EH (cell line): ENCODE measurements around the gene CIT.
"Not testable (repeated sequence)": the region's sequence is repeated elsewhere in the genome, so short reads cannot be mapped to it uniquely, and the experiment has no call there.

Source experiments
- DNase-seq: peaks from one replicate; pipeline ENCODE4 v3.0.0-alpha.2; 2015; ENCODE audit warnings: low read depth

The CIT gene

DNA sequence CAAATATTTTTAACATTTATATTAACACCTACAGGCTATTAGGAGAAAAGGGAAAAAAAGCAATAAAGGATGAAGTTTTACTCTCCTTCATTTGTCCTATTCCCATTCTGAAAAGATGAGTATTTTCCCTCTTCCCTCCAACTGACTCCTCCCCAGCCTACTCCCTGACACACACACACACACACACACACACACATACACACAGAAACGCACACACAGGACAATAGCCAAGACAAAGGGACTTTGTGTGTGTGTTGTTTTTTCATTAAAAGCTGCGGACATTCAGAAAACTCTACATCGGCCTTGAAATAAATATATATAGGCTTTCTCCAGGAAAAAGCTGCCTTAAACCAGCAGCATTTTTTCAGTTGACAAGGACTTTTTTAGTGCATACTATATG lies 134.4 kb downstream of the CIT start:
- DNase-seq, result no peak

DNA sequence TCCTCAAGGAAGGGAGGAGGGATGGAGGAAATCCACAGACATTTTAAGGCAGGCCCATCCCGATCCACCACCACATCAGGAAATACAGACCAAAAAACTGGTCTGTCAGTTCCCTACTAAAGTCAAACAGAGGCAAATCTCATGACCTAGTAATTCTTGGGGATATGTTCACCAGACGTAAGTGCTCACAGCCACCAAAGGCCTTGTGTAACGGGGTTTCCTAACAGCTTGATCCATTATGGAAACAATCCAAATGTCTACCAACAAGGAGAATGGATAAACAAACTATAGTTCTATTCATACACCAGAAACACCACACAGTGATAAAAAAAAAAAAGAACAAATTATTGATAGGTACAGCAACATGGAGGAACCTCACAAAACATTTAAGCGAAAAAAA lies 136.3 kb downstream of the CIT start:
- DNase-seq, result no peak

DNA sequence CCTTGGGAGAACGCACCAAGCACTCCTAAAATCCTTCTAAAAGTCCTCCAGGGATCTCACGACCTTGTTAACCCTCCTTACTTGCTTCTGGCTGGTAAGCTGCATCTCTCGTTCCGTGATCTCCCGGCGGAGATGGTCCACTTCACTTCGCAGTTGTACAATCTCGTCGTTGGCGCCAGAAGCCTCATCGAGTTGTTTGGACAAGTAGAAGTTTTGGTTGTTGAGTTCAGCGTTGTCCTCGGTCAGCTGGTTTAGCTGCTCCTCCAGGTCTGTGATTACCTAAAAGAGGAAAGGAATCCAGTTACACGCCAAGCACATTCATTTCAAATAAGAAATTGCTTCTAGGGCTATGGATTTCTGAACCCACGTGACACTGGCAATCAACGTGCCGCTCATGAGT lies 142.0 kb downstream of the CIT start:
- no peak for DNase-seq

DNA sequence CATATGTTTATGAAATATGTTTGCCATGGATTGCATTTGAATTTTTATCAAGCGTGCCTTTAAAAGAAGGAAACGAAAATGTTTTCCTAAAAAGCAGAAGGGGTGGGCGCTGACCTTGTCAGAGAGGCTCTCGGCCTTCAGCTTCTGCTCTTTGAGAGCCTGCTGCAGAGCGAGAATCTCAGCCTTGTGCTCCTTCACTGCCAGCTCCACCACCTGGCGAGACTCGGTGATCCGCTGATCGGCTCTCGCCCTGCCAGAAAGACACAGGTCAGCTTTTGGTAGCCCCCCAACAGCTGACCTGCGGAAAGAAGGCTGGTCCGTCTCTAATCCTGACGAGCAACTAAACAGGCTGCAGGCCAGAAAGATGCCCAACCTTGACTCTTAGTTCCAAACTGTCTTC lies 146.7 kb downstream of the CIT start:
- DNase-seq, result no peak

DNA sequence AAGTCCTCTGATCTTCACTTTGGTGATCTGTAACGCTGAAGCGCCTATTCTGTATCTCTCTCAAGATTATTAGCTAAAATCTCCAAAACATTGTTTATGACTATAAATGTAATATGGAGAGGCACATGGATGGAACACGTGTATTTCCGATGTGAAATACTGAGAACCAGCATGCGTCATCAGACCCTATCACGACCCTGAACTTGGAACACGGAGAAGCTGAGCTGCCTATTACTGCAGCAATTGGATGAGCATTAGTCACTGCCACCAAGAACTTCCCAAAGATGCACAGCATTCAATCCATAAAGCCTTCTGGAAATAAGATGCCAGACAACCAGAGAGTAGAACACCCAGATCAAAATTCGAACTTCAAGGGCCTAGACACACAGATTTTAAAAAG lies 147.2 kb downstream of the CIT start:
- no peak for DNase-seq

DNA sequence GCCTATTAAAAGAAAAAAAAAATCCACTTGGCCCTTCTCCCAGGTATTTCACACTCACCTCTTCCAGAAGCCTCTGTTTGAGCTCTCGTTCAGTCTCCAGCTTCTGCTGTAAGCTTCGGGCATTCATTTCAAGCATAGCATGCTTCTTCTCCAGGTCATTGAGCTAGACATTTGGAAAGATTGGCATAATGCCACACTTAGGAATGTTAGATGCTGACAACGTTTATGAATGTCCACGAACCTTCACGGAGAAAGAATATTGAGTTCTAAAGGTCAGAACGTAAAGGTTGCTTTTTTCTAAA lies 148.7 kb downstream of the CIT start:
- DNase-seq, result no peak

DNA sequence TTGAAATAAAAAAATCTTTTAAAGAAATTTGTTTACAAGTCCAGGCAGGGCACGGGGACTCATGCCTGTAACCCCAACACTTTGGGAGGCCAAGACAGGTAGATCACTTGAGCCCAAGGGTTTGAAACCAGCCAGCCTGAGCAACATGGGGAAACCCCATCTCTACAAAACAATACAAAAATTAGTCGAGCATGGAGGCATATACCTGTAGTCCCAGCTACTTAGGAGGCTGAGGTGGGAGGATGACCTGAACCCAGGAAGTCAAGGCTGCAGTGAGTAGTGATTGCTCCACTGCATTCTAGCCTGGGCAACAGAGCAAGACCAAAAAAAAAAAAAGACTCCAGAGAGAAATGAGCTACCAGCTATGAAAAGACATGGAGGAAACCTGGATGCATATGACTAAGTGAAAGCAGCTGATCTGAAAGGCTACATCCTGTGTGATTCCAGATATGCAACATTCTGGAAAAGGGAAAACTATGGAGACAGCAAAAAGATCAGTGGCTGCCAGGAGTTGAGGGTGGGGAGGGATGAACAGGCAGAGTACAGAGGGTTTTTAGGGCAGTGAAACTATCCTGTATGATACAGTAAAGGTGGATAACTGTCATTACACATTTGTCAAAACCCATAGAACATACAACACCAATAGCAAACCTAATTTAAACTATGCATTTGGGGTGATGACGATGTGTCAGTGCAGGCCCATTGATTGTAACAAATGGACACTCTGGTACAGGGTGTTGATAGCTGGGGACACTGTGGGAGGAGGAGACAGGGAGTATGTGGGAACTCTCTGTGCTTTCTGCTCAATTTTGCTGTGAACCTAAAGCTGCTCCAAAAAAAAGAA lies 149.3 kb downstream of the CIT start:
- DNase-seq, result peak; percentile 6

DNA sequence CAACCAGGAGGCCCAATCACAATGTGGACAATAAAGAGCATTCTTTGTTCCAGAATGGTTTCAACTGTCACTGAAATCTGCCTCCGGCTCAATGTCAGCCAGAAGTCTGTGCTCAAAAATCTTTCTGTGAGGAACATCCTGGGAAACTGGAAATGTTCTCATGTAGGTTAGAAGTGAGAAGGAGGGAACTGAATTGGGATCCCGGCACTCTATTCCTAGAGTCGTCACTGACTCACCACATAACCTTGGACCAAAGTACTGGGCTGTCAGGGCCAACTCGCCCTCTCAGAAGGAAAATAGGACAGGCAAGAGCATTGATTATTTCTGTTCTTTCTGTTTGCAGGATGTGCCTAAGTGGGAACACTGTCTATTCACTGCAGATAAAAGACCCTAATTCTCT lies 151.6 kb downstream of the CIT start:
- DNase-seq, result no peak

DNA sequence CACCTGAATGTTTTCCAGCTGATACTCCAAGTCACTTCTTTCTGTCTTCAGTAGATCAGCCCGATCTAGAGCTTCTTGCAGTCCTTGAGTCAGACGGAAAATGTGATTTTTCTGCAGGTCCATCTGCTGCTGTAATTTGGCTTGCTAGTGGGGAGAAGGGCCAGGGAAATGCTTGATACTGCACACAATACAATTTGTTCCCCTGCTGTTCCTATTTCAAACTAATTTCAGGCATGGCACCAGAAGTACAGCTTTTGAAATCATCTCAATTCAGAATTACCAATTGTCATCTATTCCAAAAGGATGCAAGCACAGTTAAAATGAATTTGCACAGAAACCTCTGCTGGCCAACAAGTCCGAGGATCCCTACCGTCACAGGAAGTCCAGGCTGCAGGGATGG lies 155.8 kb downstream of the CIT start:
- no peak for DNase-seq

DNA sequence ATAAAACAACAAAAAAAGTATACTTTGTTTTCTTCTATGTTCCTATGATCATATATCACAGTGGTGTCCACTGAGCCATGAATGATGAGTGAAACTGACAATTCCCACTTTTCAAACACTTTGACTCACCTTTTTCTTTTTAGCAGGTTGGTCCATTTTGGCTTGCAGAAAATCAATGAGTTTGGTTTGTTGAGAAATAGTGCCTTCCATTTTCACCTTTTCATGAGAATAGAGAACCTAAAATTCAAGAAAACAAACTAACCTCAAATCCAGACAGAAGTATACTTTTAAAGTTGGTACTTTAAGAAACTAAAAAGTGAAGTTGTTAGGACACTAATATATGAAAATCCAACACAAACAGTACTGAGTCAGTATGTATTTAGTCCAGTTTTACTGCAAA lies 156.8 kb downstream of the CIT start:
- DNase-seq, result no peak

DNA sequence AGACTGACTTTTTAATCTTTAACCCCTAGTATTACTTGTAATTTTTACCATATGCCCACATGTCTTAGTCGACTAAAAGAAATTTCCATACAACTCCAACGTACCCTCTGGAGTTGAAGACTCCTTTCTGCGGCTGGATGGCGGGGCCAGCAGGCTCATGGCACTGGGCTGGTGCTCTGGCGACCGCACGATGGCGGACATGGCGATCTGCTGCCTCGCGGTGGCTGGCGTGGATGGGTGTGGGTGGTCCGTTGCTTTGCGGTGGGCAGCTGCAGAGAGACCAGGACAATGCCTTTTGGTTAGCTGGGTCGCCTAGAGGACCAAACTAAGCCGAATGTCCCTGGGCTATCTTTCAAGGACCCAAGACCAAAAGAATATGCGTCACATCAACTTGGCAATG lies 159.0 kb downstream of the CIT start:
- DNase-seq, result no peak

DNA sequence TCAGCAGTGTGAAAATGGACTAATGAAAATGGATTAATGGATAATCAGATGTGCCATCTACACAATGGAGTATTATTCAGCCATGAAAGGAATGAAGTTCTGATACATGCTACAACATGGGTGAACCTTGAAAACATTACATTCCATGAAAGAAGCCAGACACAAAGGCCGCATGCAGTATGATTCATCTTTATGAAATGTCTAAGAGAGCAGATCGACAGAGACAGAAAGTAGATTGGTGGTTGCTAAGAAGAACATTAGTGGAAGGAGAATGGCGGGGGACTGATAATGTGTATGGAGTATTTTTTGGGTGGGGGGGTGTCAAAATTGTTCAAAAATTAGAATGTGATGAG lies 161.9 kb downstream of the CIT start:
- peak; percentile 41 for DNase-seq

DNA sequence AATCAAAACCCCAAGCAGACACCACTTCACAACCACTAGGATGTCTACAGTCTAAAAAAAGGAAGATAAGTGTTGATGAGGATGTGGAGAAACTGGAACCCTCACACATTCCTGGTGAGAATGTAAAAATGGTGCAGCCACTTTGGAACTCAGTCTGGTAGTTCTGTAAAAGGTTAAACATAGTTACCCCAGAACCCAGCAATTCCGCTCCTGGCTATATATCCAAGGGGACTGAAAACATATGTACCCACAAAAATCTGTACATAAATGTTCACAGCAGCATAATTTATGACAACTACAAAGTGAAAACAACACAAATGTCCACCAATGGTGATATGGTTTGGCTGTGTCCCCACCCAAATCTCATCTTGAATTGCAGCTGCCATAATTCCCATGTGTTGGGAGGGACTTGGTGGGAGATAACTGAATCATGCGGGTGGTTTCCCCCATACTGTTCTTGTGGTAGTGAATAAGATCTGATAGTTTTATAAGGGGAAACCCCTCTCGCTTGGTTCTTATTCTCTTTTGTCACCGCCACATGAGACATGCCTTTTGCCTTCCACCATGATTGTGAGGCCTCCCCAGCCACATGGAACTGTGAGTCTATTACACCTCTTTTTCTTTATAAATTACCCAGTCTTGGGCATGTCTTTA lies 162.4 kb downstream of the CIT start:
- no peak for DNase-seq

DNA sequence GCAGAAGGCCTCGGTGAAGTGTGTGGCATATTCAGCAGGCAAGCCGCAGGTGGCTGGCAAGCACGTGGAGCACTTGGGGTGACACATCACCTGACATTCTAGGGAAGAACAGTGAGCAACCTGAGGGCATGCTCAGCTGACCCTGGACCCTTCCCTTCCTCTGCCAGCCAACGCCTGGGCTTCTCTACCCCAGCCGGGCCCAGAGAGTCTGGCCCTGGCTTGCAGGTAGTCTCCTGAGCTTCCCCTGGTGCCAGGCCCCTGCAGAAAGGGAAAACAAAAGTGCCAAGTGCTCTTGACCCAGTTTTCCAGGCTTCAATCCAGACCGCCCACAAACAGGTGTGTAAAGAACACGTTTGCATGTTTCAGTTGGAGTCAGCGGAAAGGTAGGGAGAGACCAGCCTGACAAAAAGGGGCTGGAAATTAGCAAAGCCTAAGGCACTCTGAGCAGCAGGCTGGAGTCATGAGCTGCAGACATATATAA lies 163.5 kb downstream of the CIT start:
- DNase-seq, result no peak

DNA sequence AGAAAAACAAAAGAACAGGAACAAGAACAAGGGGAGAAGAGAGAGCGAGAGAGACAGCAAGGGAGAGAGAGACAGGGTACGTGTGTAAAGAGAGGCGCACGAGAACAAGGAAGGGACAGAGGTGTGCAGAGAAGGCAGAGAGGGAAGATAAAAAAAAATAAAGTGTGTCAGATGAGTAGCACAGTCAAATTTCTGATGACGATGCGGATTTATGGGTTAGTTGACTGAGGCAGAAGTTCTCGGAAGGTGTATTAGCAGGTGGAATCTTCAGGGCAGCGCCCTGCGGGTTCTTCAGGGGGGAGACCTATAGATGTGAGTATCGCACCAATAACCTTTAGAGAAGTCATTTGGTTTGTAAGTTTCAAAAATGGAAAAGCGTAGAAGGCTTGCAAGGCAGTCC lies 164.4 kb downstream of the CIT start:
- no peak for DNase-seq

DNA sequence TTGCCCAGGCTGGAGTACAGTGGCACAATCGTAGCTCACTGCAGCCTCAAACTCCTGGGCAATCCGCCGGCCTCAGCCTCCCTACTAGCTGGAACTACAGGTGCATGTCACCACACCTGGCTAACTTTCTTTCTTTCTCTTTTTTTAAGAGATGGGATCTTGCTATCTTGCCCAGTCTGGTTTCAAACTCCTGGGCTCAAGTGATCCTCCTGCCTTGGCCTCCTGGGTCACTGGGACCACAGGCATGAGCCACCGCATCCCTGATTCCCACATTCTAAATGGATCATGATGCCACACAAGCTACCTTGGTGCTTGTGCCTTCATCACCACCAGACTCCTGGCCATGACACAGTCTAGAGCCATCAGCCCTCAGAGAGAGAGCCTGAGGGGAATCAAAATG lies 165.4 kb downstream of the CIT start:
- DNase-seq, result no peak

DNA sequence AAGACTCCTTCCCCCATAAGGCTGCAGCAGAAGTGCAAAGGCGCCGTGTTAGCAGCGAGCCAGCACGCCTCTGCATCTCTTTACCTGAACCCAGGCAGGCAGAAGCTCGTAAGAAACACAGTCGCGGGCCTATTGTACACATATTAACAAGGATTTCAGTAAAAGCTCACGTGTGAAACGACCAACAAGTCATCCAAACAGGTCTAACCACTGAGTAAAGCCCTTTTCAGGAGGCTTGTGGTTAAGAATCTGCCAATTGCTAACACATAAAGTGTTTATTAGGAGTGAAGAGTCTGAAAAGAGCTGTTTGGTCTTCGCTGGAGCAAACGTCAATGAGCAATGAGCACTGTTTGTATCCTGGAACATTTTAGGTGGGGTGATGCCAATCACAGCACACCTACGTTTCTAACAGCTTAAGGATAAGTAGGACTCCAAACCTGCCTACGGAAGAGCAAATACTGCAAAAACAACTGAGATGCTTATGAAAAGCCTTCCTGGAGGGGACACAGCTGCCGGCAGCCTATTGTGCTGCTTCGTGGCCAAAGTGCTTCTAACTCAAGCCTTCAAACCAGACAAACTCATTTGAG lies 166.1 kb downstream of the CIT start:
- no peak for DNase-seq

DNA sequence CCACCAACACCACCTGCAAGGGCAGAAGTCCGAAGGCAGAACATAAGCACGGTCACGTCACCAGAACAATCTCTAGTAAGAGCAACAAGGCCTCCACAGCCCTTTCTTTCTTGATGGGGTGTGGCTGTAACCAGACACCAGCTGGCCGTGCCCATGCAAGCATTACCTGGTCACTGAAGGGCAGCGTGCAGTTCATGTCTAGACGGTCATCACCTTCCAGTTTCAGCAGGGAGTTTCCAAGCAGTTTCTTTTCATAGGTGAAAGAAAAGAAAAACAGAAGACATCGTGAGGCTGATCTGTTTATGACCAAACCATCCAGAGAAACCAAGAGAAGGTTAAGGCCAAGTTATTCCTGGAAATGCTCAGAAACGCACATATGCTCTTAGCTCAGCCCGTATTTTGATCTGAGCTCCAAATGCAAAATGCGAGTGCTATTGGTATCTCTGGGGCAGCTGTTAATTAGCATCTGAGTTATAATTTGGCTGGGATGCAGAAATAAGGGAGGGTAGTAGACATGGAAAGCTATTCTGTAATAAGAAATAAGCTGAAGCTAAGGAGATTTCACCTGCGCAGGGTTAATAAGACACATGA lies 166.7 kb downstream of the CIT start:
- no peak for DNase-seq

DNA sequence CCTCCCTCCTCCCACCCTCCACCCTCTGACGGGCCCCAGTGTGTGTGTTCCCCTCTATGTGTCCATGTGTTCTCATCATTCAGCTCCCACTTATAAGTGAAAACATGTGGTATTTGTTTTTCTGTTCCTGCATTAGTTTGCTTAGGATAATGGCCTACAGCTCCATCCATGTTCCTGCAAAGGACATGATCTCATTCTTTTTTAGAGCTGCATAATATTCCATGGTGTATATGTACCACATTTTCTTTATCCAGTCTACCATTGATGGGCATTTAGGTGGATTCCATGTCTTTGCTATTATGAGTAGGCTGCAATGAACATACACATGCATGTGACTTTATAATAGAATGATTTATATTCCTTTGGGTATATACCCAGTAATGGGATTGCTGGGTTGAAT lies 170.7 kb downstream of the CIT start:
- DNase-seq, result not testable (repeated sequence)

DNA sequence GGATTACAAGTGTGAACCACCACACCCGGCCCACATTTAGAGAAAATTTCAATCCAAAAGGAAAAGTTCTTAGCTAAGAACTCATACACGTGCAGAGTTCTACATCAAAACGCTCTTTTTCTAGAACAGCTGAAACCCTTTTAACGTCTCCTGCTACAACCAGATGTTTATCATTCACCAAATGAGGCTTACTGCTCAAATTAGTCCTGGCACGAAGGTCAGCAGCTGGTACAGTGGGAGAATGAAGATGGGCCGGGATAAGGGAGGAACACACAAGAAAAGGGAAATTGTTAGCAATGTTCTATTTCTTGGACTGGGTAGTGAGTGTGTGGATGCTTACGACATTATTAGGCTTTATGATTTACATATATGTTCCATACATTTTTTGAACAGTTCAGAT lies 171.9 kb downstream of the CIT start:
- no peak for DNase-seq

DNA sequence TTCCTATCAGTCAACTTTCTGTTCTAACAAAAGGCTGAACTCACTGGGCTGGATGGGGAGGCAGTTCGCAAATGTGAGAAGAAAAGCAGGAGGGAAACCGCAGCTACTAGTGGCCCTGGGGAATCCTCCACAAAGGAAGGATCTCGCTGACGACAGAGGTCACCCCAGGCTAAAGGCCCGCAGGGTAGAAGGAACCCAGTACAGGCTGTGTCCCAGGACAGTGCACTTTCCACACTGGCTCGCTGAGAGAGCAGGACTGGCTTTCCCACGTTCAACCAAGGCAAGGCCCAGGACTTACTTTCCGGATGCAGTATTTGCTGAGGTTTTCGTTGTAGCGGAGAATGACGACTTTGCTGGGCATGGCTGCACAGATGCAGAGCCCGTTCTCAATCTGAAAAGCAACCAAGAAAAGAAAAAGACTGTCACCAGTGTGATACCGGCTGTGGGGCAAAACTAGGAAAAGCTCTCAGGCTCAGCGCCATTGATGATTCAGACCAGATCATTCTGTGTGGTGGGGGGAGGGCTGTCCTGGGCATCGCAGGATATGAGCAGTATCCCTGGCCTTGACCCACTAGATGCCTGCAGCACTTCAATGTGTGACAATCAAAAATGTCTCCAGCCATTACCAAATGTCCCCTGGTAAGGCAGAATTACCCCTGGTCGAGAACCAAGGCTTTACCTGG lies 172.9 kb downstream of the CIT start:
- DNase-seq, result peak; percentile 72

DNA sequence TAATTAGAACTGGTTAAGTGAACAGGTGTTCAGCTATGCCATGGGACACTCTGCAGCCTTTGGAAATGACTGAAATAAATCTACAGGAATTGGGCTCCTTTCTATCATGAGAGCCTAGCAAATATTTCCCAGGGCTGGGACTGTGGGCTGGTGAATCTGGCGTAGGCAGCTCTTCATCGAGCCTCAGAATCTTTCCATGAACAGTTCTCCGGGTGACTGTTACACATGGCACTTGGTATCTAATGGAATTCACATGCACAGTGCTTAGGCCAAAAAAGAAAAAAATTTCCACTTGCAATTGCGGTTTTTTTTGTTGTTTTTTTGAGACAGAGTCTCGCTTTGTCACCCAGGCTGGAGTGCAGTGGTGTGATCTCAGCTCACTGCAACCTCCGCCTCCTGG lies 177.0 kb downstream of the CIT start:
- DNase-seq, result peak; percentile 79
